Common myeloid progenitor, CD34-positive (primary cell): Measurements from ENCODE around the gene PXMP4.

Experiments used
- CTCF ChIA-PET: fragments of 350-600 bp; sonication (Branson Sonifier 250); formaldehyde crosslinking; loops from one replicate; lab custom pipeline; 2021; ENCODE audit warnings: antibody characterized with exemption; lab: Charles Lee
- POLR2A ChIA-PET: fragments of 350-600 bp; sonication (Branson Sonifier 250); formaldehyde crosslinking; loops from one replicate; lab custom pipeline; 2021; ENCODE audit warnings: antibody characterized with exemption; lab: Charles Lee
- DNase-seq, 3 donors: peaks; one replicate each; pipeline versions ENCODE4 v3.0.0 to v3.0.0-alpha.2; 2013
- H3K27ac ChIP-seq, 2 experiments: 1 replicate in 1 of 2; 2 replicates in 1 of 2; pipeline ENCODE4 v1.7.0; 2013; ENCODE audit warnings: inconsistent platforms in 2 of 2, low read length in 2 of 2, mild to moderate bottlenecking in 2 of 2, low read depth in 1 of 2, moderate library complexity in 1 of 2; ENCODE audit not compliant: severe bottlenecking in 2 of 2, insufficient read depth in 1 of 2, poor library complexity in 1 of 2
- H3K27me3 ChIP-seq, 5 experiments: replicated peaks in 2 of 5; 1 replicate in 3 of 5; 2 replicates in 2 of 5; pipeline versions ENCODE4 v1.6.1 to v1.7.0; 2013; ENCODE audit warnings: low read length in 4 of 5, mild to moderate bottlenecking in 2 of 5, moderate library complexity in 2 of 5, inconsistent platforms in 1 of 5; ENCODE audit not compliant: insufficient read depth in 5 of 5, control insufficient read depth in 4 of 5
- H3K36me3 ChIP-seq, 4 experiments: 1 replicate in 2 of 4; 2 replicates in 2 of 4; pipeline versions ENCODE4 v1.6.1 to v1.7.0; 2013; ENCODE audit warnings: low read length in 3 of 4, control low read depth in 1 of 4, mild to moderate bottlenecking in 1 of 4; ENCODE audit not compliant: control insufficient read depth in 4 of 4, insufficient read depth in 4 of 4
- H3K4me1 ChIP-seq, 4 experiments: 1 replicate in 3 of 4; 2 replicates in 1 of 4; pipeline versions ENCODE4 v1.6.1 to v1.7.1; 2013; ENCODE audit warnings: low read length in 3 of 4, mild to moderate bottlenecking in 3 of 4, control low read depth in 1 of 4, inconsistent platforms in 1 of 4, moderate library complexity in 1 of 4; ENCODE audit not compliant: control insufficient read depth in 4 of 4, insufficient read depth in 4 of 4; ENCODE audit errors: control extremely low read depth in 1 of 4
- H3K4me3 ChIP-seq, 7 experiments: 1 replicate in 4 of 7; 2 replicates in 3 of 7; pipeline versions ENCODE4 v1.5.1 to v1.7.0; 2013; ENCODE audit warnings: mild to moderate bottlenecking in 7 of 7, low read length in 6 of 7, moderate library complexity in 6 of 7, inconsistent platforms in 2 of 7, low read depth in 2 of 7, control low read depth in 1 of 7; ENCODE audit not compliant: insufficient read depth in 4 of 7, control insufficient read depth in 1 of 7; ENCODE audit errors: extremely low read depth in 1 of 7
- H3K9me3 ChIP-seq, 5 experiments: 1 replicate in 4 of 5; 2 replicates in 1 of 5; pipeline versions ENCODE4 v1.6.1 to v1.7.1; 2013; ENCODE audit warnings: low read length in 4 of 5, mild to moderate bottlenecking in 2 of 5, inconsistent platforms in 1 of 5, low read depth in 1 of 5, moderate library complexity in 1 of 5; ENCODE audit not compliant: control insufficient read depth in 4 of 5, insufficient read depth in 2 of 5; ENCODE audit errors: control extremely low read depth in 1 of 5
- WGBS: methylation state at CpG from one replicate; pipeline ENCODE4 v1.1.5; 2013; ENCODE audit not compliant: insufficient coverage; 5-methylcytosine and 5-hydroxymethylcytosine counted together

Gene PXMP4

GRCh38 chr20:33685328-33686099 is 34.6 kb downstream of the PXMP4 start:
- ChIA-PET POLR2A (no interaction called here), CTCF (interaction anchor here (0.7 to 2.6 kb wide), 6 partner anchors 10 to 232 kb away, joined by 3 to 7 read pairs (median 3); partner anchors contain the start of gene ACTL10)
- no peaks in the 10 kb centered on the region for H3K27me3 ChIP-seq
- H3K9me3 ChIP-seq = no peaks in the 10 kb centered on the region
- peaks cover 0 to 20% (median 2%) of the 10 kb centered on the region in 4 experiments for H3K36me3 ChIP-seq
- peak overlapping the region in 1 of 2 experiments; percentile 46 for H3K27ac ChIP-seq
- peak overlapping the region; percentile 31 to 89 (median 71) for H3K4me3 ChIP-seq
- peaks cover 0 to 55% (median 25%) of the 10 kb centered on the region in 4 experiments for H3K4me1 ChIP-seq
- DNase-seq = peak in 2 of 3 donors; percentile 49 to 51
- 4% methylated on average over 27 of the region's 53 CpGs for WGBS

GRCh38 chr20:33684533-33685327 is 35.4 kb downstream of the PXMP4 start:
- DNase-seq = peak in 2 of 3 donors; percentile 31
- H3K27me3 ChIP-seq = no peaks in the 10 kb centered on the region
- H3K4me1 ChIP-seq = peaks cover 0 to 48% (median 21%) of the 10 kb centered on the region in 4 experiments
- peaks cover 0 to 28% (median 4%) of the 10 kb centered on the region in 4 experiments for H3K36me3 ChIP-seq
- CTCF ChIA-PET = interaction anchor here (0.7 to 2.6 kb wide), 6 partner anchors 9 to 231 kb away, joined by 3 to 7 read pairs (median 3); partner anchors contain the start of gene ACTL10
- POLR2A ChIA-PET = no interaction called here
- peak overlapping the region in 1 of 2 experiments; percentile 46 for H3K27ac ChIP-seq
- H3K9me3 ChIP-seq = no peaks in the 10 kb centered on the region
- WGBS = 75% methylated on average over 8 of the region's 10 CpGs
- peak overlapping the region in 5 of 7 experiments; percentile 53 to 89 (median 74) for H3K4me3 ChIP-seq

GRCh38 chr20:33681728-33682353 is 38.3 kb downstream of the PXMP4 start:
- POLR2A ChIA-PET = interaction anchor here (0.7 kb wide), 1 partner anchor 1004 kb away, joined by 3 read pairs; no protein-coding TSS in a partner anchor
- Histone ChIP-seq H3K9me3 (no peaks in the 10 kb centered on the region), H3K27ac (no peak overlapping the region), H3K27me3 (no peaks in the 10 kb centered on the region), H3K36me3 (peaks cover 0 to 55% (median 21%) of the 10 kb centered on the region in 4 experiments), H3K4me3 (no peak overlapping the region), H3K4me1 (peaks cover 0 to 24% (median 17%) of the 10 kb centered on the region in 4 experiments)
- CTCF ChIA-PET = interaction anchor here (0.7 to 5.1 kb wide), 2 partner anchors 13 to 166 kb away, joined by 3 to 44 read pairs; partner anchors contain the start of gene ACTL10
- no peak for DNase-seq
- WGBS = 93% methylated on average over 8 of the region's 9 CpGs

GRCh38 chr20:33681288-33681687 is 38.8 kb downstream of the PXMP4 start:
- WGBS = 99% methylated on average over 5 of the region's 5 CpGs
- CTCF ChIA-PET = interaction anchor here (0.7 to 5.1 kb wide), 3 partner anchors 9 to 165 kb away, joined by 3 to 44 read pairs (median 3); partner anchors contain the start of gene ACTL10
- no peak for DNase-seq
- Histone ChIP-seq H3K36me3 (peaks cover 0 to 61% (median 24%) of the 10 kb centered on the region in 4 experiments), H3K9me3 (no peaks in the 10 kb centered on the region), H3K4me3 (no peak overlapping the region), H3K4me1 (peaks cover 0 to 20% (median 14%) of the 10 kb centered on the region in 4 experiments), H3K27me3 (no peaks in the 10 kb centered on the region), H3K27ac (no peak overlapping the region)
- POLR2A ChIA-PET = interaction anchor here (0.7 kb wide), 1 partner anchor 1004 kb away, joined by 3 read pairs; no protein-coding TSS in a partner anchor

- Histone ChIP-seq H3K36me3 (peaks cover 0 to 66% (median 24%) of the 10 kb centered on the region in 4 experiments), H3K27me3 (no peaks in the 10 kb centered on the region), H3K4me3 (no peak overlapping the region), H3K4me1 (peaks cover 0 to 20% (median 14%) of the 10 kb centered on the region in 4 experiments), H3K9me3 (no peaks in the 10 kb centered on the region), H3K27ac (no peak overlapping the region)
- CTCF ChIA-PET = interaction anchor here (0.8 to 5.1 kb wide), 2 partner anchors 8 to 12 kb away, joined by 3 to 44 read pairs; partner anchors contain the start of gene ACTL10
- POLR2A ChIA-PET = no interaction called here
- no peak for DNase-seq
- 100% methylated on average over 2 of the region's 2 CpGs for WGBS
Observed at GRCh38 chr20:33680686-33681085, 39.4 kb downstream of the PXMP4 start.

- H3K27ac ChIP-seq = no peak overlapping the region
- peaks cover 0 to 14% (median 8%) of the 10 kb centered on the region in 4 experiments for H3K4me1 ChIP-seq
- H3K4me3 ChIP-seq = no peak overlapping the region
- H3K27me3 ChIP-seq = no peaks in the 10 kb centered on the region
- DNase-seq = no peak
- CTCF ChIA-PET = interaction anchor here (1.2 to 5.1 kb wide), 3 partner anchors 11 to 16 kb away, joined by 3 to 44 read pairs (median 4); partner anchors contain the start of gene ACTL10
- H3K36me3 ChIP-seq = peaks cover 0 to 66% (median 24%) of the 10 kb centered on the region in 4 experiments
- 92% methylated on average over 18 of the region's 20 CpGs for WGBS
- no peaks in the 10 kb centered on the region for H3K9me3 ChIP-seq
- POLR2A ChIA-PET = interaction anchor here (0.8 kb wide), 1 partner anchor 10 kb away, joined by 12 read pairs; no protein-coding TSS in a partner anchor
Observed at GRCh38 chr20:33679758-33680485, 40.2 kb downstream of the PXMP4 start.
